Amygdala (tissue), 56 donors: ENCODE data around the gene SH2D6.

ENCODE experiments used
- DNase-seq, 56 donors: peaks; one replicate each; lab custom pipeline; 2025; lab: John Stamatoyannopoulos, UW

The SH2D6 gene

GRCh38 chr2:85420536-85421259 is 2.2 kb downstream of the SH2D6 start:
- DNase-seq, result peak; percentile 37 to 94 (median 84)

- DNase-seq, result peak in 10 of 56 donors; percentile 15 to 60 (median 50)
These were observed 3.0 kb downstream of the SH2D6 start for GRCh38 chr2:85421260-85422071.

- no peak for DNase-seq
These were observed 3.6 kb downstream of the SH2D6 start for GRCh38 chr2:85422072-85422457.

DNA sequence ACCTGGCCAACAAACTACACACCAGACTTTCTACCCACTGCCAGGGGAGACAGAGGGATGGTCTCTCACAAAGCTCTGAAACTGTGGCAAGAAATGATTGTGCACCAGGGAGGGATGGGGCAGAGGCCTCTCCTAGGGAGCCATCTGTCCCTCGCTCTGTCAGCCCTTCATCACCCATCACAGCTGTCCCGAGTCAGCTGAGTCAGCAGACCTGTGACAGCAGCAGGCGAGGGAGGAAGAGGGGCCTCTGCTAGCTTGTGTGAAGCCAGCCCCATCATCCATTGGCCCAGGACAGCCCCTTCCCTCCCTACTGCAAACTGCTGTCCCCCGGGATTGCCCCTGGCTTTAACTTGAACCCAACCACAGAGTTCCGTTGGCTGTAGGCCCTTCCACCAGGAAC is 5.0 kb downstream of the SH2D6 start:
- peak in 5 of 56 donors; percentile 16 to 24 (median 21) for DNase-seq

DNA sequence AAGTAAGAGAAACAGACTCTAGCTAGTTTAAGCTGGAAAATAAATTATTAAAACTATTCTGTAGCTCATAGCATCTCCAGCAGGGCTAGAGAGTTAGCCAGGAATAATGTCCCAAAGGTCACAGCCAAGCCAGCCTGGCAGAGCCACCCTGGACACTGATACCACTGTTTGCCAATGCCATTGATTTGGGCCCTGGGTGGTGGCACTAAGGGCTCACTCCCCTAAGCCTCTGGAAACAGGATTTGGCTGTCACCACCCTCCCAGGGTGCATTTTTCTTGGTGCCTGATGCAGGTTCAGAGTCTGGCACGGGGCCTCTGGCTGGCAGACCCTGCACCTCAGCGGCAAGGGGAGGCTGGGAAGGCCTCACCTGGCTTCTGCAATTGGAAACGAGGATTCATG is 7.1 kb downstream of the SH2D6 start:
- no peak for DNase-seq

DNA sequence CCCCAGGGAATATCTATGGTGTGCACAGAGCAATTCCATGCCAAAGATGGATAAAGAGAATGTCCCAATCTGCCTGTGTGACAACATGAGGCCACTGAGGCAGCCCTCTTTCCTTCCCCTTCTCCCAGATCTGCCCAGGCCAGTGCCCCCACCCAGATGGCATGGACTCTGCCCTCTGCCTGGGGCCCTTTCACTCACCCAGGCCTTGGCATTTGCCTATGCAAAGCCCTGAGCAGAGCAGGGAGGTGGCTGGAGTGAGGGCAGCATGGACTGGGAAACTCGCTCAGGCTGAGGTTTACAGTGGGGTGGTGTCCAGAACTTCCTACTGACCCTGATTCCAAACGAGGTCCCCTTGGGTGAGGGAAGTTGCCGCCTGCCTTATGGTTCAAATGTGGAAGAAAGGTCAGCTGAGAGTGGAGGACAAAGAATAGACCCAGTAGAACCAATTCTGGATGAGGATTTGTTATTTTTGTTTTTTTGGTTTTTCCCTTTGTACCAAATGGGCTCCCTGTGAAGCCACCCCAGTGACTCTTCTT is 8.9 kb downstream of the SH2D6 start:
- DNase-seq, result no peak

- no peak for DNase-seq
These were observed 9.9 kb downstream of the SH2D6 start for GRCh38 chr2:85428343-85428881.

- peak in 7 of 56 donors; percentile 24 to 57 (median 35) for DNase-seq
These were observed 10.9 kb downstream of the SH2D6 start for GRCh38 chr2:85429213-85429923.

GRCh38 chr2:85429924-85430289 is 11.4 kb downstream of the SH2D6 start:
- peak in 3 of 56 donors; percentile 27 to 38 (median 32) for DNase-seq

- DNase-seq, result peak in 55 of 56 donors; percentile 42 to 93 (median 81)
These were observed 12.4 kb downstream of the SH2D6 start for GRCh38 chr2:85430752-85431569.

DNA sequence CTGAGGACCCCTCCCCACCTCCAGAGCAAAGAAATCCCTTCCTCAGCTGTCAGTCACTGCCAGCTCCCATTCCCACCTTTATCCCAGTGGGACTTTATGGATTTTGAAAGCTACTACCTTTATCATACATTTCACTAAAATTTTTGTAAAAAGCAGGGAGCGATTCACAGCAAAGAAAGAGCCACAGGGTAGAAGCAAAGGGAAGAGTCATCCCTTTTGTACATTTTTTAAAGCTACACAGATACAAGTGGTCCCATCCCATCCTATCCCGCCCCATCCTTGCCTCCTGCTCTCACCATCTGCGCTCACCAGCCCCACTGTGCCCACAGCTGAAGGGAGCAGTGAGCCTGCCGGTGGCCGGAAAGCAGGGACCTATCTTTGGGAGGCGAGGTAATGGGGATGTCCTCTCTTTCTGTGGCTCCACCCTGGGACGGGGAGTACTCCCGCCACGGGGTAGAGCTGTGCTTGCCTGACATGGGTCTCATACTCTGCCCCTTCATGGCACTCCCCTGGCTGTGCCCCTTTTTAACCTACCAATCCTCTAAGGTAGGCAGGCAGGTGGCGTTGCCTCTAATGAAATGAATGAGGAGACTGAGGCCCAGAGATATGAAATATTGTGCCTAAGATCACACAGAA is 13.2 kb downstream of the SH2D6 start:
- DNase-seq, result peak in 16 of 56 donors; percentile 13 to 45 (median 28)

GRCh38 chr2:85433511-85434089 is 15.1 kb downstream of the SH2D6 start:
- peak in 54 of 56 donors; percentile 31 to 97 (median 81) for DNase-seq

DNA sequence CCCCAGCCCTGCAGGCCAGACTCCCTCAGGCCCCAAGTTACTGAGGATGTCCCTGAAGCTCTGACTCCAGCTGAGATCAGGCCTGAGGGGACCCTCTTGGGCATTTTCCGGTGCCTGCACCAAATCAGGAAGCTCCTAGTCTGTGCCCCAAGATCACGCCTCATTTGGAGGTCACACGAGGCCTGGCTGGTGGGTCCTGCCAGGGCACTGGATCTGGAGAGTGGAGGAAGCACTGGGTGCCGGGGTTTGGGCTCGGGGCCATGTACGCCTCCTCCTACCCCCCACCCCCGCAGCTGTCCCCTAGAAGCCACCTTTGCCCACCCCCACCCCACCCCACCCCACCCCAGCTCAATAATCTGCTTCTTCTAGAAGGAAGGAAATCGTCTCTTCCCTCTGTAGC is 16.2 kb downstream of the SH2D6 start:
- peak in 1 of 56 donors; percentile 10 for DNase-seq

DNA sequence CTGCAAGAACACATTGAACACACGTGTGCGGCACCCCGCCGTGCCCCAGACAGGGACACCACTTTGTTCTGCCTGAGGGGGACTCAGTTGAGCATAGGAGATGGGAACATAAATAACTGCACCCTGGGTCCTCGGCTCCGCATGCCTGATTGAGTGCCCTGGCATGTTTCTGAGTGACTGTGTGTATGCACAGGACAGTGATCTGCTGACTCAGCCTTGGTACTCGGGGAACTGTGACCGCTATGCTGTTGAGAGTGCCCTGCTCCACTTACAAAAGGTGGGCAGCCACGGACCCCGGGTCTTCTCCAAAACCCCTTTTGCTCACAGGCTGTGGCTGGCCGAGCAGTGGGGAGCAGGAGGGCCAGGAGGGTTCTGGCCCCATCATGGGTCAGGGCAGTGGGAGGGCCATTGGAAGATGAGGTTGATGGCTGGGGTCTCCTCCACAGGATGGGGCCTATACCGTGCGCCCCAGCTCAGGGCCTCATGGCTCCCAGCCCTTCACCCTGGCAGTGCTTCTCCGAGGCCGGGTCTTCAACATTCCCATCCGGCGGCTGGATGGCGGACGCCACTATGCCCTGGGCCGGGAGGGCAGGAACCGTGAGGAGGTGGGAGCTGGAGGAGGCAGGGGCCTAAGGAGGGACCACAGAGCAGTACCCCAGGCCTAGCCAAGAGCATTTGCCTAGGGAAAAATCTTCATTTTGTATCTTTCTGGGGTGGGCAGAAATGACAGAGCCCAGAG is 16.9 kb downstream of the SH2D6 start:
- DNase-seq, result peak in 15 of 56 donors; percentile 9 to 34 (median 22)

DNA sequence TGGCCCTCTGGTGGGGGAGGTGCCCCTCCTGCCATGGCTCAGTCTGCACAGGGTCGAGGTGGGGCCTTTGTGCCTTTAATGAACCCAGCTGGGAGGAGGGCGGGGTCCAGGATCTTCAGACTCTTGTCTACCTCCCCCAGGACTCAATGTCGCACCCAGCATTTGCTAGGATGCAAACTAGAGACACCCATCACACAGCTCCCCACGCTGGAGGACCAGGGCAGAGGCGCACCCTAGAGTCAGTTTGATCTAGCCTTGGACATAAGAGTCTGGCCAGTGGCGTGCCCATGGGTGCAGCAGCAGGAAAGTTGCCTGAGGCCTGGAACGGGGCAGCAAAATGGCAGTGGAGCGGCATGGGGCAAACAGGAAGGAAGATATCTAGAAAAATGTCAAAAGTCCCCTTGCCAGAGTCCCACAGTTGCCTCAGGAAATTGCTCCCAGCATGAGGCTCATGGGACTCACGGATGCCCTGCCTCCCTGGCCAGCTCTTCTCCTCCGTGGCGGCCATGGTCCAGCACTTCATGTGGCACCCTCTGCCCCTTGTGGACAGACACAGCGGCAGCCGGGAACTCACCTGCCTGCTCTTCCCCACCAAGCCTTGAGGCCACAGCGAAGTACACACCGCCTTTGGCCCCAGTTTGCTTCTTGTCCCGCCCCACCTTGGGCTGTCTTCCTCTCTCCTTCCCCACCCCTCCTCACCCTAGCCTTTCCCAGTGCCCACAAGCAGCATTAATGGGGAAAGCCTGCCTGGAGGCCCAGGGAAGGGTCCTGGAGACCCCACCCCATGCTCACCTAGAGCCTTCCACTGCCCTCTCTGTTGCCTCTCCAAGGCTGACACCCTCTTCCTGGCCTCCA is 17.7 kb downstream of the SH2D6 start:
- DNase-seq, result peak in 4 of 56 donors; percentile 18 to 37 (median 26)

DNA sequence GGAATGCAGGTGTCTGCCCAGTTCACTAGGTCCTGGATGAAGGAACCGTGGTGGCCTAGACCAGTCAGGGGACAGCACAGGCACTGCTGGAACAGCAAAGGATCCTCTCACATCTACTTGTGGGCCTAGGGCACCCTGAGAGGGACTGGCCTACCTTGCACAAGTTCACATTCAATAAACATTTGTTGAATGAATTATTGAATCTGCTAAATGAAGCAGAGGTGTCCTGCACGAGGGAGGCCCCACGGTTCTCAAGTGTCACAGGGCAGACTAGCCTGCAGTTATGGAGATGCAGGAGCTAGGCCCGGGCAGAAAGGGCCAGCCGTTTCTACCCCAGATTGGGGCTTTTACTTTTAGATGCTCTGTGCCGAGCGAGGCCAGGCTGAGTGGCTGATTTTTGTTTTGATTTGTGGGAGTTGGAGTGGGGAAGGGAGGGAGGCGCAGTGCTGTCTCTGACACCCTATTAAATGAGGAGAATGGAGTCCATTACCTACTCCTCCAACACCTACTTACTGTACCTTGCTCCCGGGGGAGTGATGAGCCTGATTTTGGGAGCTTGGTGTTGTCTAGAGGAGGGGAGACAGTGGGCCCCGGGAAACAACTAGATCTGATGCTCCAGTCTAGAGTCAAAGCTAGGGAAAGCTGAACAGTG is 18.4 kb downstream of the SH2D6 start:
- DNase-seq, result peak in 15 of 56 donors; percentile 33 to 77 (median 63)
